Progenitor cell of endocrine pancreas (in vitro differentiated cells): ENCODE results near the gene SPATA25. TPM values are rescaled to one million over a fixed set of nuclear protein-coding genes. Genes with fewer than 3 reads are reported as not detected.
"Not testable (repeated sequence)": the region's sequence is repeated elsewhere in the genome, so short reads cannot be mapped to it uniquely, and the experiment has no call there.

Source experiments
- DNase-seq: peaks from one replicate; pipeline ENCODE4 v3.0.0; 2021; ENCODE audit warnings: low spot score; ENCODE audit not compliant: unreplicated experiment
- H3K27ac Mint-ChIP-seq: 2 replicates; pipeline ENCODE4 v1.8.0; 2021; ENCODE audit warnings: mild to moderate bottlenecking, moderate library complexity, mixed read lengths
- H3K27me3 Mint-ChIP-seq: 2 replicates; pipeline ENCODE4 v1.8.0; 2021; ENCODE audit warnings: mixed read lengths
- H3K36me3 Mint-ChIP-seq: 2 replicates; pipeline ENCODE4 v1.8.0; 2022; ENCODE audit warnings: mixed read lengths; ENCODE audit not compliant: insufficient read depth
- H3K4me1 Mint-ChIP-seq: 2 replicates; pipeline ENCODE4 v1.8.0; 2021; ENCODE audit warnings: low read depth, mixed read lengths
- H3K4me3 Mint-ChIP-seq: 2 replicates; pipeline ENCODE4 v1.8.0; 2021; ENCODE audit warnings: low read depth, mild to moderate bottlenecking, moderate library complexity, mixed read lengths
- H3K9me3 Mint-ChIP-seq: 2 replicates; pipeline ENCODE4 v1.8.0; 2021; ENCODE audit warnings: low read depth, mixed read lengths
- total RNA-seq: library from RNA; stranded (reverse); gene quantifications from 2 replicates; pipeline ENCODE4 v1.2.1, GENCODE V29; 2021
- TF ChIP-seq, protein P1 (sequence below): fragments of 200-600 bp; sonication (generic); IDR thresholded peaks from one replicate; pipeline ENCODE4 v1.5.0; 2021; ENCODE audit warnings: antibody characterized with exemption, mild to moderate bottlenecking; ENCODE audit not compliant: unreplicated experiment

SPATA25 gene
- total RNA-seq, 1 donor from 2014 or later = 3.6 TPM

DNA sequence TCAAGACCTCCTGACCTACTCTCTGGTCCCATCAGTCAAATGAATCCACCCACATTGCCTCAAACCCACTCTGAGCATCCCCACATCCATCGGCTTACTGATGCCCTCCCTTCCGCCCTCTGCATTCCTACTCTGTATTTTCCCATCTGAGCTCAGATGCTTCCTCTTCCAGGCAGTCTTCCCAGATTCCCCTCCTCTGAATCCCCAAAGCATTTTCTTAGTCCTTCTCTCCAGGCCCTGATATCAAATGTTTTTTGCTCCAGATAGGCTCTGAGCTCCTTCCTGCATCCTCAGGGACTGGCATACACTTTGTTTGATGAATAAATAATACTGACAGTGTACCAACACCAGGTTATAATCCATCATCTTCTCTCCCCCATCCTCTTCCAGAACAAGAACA is 20.7 kb upstream of the SPATA25 start:
- H3K27me3 Mint-ChIP-seq = peaks cover 3% of the 10 kb centered on the region
- peaks cover 2% of the 10 kb centered on the region for H3K4me1 Mint-ChIP-seq
- no peaks in the 10 kb centered on the region for H3K9me3 Mint-ChIP-seq
- no peak overlapping the region for H3K4me3 Mint-ChIP-seq
- peaks cover 7% of the 10 kb centered on the region for H3K36me3 Mint-ChIP-seq
- TF ChIP-seq, protein P1, sequence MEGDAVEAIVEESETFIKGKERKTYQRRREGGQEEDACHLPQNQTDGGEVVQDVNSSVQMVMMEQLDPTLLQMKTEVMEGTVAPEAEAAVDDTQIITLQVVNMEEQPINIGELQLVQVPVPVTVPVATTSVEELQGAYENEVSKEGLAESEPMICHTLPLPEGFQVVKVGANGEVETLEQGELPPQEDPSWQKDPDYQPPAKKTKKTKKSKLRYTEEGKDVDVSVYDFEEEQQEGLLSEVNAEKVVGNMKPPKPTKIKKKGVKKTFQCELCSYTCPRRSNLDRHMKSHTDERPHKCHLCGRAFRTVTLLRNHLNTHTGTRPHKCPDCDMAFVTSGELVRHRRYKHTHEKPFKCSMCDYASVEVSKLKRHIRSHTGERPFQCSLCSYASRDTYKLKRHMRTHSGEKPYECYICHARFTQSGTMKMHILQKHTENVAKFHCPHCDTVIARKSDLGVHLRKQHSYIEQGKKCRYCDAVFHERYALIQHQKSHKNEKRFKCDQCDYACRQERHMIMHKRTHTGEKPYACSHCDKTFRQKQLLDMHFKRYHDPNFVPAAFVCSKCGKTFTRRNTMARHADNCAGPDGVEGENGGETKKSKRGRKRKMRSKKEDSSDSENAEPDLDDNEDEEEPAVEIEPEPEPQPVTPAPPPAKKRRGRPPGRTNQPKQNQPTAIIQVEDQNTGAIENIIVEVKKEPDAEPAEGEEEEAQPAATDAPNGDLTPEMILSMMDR = no peak
- no peak for DNase-seq
- H3K27ac Mint-ChIP-seq = no peak overlapping the region

DNA sequence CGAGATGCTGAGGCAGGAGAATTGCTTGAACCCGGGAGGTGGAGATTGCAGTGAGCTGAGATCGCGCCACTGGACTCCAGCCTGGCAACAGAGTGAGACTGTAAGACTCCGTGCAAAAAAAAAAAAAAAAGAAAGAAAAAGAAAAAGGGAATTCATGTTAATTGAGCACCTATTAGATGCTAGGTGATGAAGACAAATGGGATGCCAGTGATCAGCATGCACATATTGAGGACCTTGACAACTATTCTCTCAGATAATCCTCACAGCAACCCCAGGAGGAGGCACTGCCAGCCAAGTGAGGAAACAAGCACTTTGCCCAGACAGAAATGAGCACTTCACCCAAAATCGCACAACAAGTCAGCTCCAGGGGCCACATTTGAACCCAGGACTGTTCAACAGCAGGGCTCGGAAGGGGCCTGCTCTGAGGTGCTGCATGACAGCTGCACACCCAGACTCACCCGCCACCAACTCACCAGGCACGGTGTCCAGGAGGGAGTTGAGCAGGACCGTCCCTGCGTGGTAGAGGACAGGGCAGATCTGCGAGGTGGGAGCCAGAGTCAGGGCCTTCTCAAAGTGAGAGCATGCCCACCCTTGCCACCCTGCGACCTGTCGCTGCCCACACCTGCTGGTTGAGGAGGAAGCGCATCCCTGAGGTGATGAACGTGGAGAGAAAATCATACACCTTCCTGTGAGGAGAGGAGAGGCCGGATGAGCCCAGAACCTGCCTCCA is 20.0 kb upstream of the SPATA25 start:
- H3K36me3 Mint-ChIP-seq = peaks cover 7% of the 10 kb centered on the region
- TF ChIP-seq, protein P1 = no peak
- H3K9me3 Mint-ChIP-seq = no peaks in the 10 kb centered on the region
- peaks cover 2% of the 10 kb centered on the region for H3K27me3 Mint-ChIP-seq
- no peak overlapping the region for H3K27ac Mint-ChIP-seq
- DNase-seq = no peak
- H3K4me3 Mint-ChIP-seq = no peak overlapping the region
- peaks cover 2% of the 10 kb centered on the region for H3K4me1 Mint-ChIP-seq

DNA sequence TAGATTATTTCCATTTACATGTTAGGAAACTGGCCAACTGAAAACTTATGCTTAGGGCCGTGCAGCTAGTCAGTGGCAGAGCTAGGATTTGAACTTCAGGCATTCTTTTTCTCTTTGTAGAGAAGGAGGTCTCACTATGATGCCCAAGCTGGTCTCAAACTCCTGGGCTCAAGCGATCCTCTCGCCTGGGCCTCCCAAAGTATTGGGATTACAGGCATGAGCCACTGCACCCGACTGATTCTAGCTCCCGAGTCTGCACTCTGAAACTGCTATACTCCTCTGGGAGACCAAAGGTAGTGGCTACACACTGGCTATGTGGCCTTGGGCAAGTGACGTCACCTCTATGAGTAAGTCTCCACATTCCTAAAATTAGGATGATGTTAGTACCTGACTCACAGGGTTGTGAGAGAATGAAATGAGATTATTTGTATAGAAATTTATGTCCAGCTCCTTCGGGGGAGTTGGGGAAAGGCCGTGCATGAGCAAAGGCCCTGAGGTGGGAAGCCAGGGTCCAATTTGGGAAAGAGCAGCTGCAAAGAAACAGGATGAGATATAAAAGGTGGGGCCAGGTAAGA is 18.2 kb upstream of the SPATA25 start:
- Mint-ChIP-seq H3K36me3 (peaks cover 6% of the 10 kb centered on the region), H3K4me1 (peaks cover under 1% of the 10 kb centered on the region)
- TF ChIP-seq, protein P1 = no peak

DNA sequence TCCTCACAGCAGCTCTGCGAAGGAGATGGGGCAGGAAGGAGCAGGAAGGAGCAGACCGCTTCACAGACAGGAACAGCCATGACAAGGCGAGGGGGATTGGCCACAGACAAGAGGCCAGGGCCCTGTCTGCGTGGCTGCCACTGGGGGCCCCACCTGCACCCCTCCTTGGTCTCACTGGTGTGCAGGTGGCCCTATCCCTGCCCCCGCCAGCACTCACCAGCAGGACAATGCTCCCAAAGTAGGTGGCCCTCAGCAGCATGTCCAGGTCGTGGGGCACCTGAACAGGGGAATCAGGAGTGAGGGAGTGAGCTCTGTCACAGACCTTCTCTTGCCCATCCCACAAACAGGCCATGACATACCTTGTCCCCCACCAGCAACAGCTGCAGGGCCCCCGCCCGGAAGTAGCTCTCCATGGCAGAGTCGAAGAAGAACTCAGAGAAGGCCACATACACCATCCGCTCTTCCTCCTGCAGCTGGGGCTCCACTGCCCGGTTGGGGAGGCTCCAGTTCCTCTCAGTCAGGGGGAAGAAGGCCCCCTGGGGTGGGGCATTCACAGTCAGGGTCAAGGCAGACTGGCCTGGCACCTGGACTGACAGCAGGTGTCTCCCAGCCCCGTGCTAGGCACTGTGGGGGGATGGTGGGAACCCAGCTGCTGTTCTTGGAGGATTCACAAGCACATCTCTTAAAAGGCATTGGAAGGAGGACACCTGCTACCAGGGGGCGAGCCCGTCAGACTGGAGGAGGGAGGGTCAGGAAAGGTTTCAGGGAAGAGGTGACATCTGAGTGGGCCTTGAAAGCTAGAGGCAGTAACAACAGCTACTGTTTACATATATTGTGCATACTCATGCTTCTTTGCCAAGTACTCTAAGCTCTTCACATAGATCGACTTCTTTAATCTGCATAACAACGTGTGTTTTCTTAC is 17.4 kb upstream of the SPATA25 start:
- Mint-ChIP-seq H3K4me1 (no peaks in the 10 kb centered on the region), H3K27me3 (no peaks in the 10 kb centered on the region), H3K36me3 (peaks cover 5% of the 10 kb centered on the region), H3K27ac (no peak overlapping the region), H3K4me3 (no peak overlapping the region), H3K9me3 (no peaks in the 10 kb centered on the region)
- no peak for DNase-seq
- TF ChIP-seq, protein P1 = no peak

More for the DNA sequence above, 18.2 kb upstream of the SPATA25 start:
- no peak overlapping the region for H3K27ac Mint-ChIP-seq
- no peaks in the 10 kb centered on the region for H3K9me3 Mint-ChIP-seq
- H3K27me3 Mint-ChIP-seq = no peaks in the 10 kb centered on the region
- no peak for DNase-seq
- H3K4me3 Mint-ChIP-seq = no peak overlapping the region

DNA sequence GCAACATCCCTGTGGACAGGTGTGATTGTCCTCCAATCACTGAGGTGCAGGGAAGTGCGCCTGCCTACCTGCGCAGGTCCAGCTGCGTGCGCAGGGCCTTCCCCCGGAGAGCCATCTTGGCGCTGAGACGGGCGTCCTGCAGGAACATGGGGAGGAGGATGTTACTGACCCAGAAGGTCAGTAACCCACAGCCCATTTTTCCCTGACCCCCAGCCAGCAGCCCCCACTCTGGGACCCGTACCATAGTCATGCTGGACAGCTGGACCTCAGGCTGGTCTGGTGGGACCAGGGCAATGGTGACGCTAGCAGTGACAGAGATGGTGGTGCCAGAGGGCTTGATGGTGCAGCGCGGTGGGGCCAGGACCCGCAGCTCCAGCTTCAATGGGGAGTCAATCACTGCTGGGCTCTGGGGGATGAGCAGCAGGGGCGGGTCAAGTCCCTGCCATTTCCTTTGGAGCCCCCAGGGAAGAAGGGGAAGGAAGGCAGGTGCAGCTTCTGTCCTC is 14.8 kb upstream of the SPATA25 start:
- Mint-ChIP-seq H3K27ac (no peak overlapping the region), H3K4me1 (no peaks in the 10 kb centered on the region), H3K27me3 (no peaks in the 10 kb centered on the region), H3K4me3 (no peak overlapping the region), H3K36me3 (peaks cover 5% of the 10 kb centered on the region), H3K9me3 (no peaks in the 10 kb centered on the region)
- DNase-seq = no peak
- TF ChIP-seq, protein P1 = no peak

DNA sequence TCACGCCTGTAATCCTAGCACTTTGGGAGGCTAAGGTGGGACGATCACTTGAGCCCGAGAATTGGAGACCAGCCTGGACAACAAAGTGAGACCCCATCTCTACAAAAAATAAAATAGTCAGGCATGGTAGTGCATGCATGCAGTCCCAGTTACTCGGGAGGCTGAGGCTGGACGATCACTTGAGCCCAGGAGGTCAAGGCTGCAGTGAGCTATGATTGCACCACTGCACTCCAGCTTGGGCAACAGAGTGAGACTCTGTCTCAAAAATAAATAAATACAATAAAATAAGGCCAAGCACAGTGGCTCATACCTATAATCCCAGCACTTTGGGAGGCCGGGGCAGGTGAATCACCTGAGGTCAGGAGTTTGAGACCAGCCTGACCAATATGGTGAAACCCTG is 13.9 kb upstream of the SPATA25 start:
- H3K4me1 Mint-ChIP-seq, H3K4me3 Mint-ChIP-seq, H3K27ac Mint-ChIP-seq, DNase-seq, H3K27me3 Mint-ChIP-seq, H3K36me3 Mint-ChIP-seq, H3K9me3 Mint-ChIP-seq: not testable (repeated sequence)
